Inferior parietal cortex (tissue), 1 donor: ENCODE measurements around the gene SIL1.
"Not testable (repeated sequence)": the region's sequence is repeated elsewhere in the genome, so short reads cannot be mapped to it uniquely, and the experiment has no call there.

Experiments used
- DNase-seq: peaks from one replicate; pipeline ENCODE4 v3.0.0-alpha.2; 2016; ENCODE audit errors: extremely low spot score

Gene SIL1

GRCh38 chr5:139025651-139026050 lies 172.5 kb downstream of the SIL1 start:
- no peak for DNase-seq

- DNase-seq: no peak
Observed at GRCh38 chr5:139023286-139023685, 174.9 kb downstream of the SIL1 start.

GRCh38 chr5:139022528-139022927 lies 175.6 kb downstream of the SIL1 start:
- DNase-seq: no peak

GRCh38 chr5:139021346-139021745 lies 176.8 kb downstream of the SIL1 start:
- DNase-seq: no peak

- no peak for DNase-seq
Observed at GRCh38 chr5:139019880-139020279, 178.3 kb downstream of the SIL1 start.

- no peak for DNase-seq
Observed at GRCh38 chr5:139019211-139019610, 179.0 kb downstream of the SIL1 start.

- DNase-seq: no peak
Observed at GRCh38 chr5:139017624-139018023, 180.5 kb downstream of the SIL1 start.

GRCh38 chr5:139016186-139016585 lies 182.0 kb downstream of the SIL1 start:
- no peak for DNase-seq

- no peak for DNase-seq
Observed at GRCh38 chr5:139014726-139015125, 183.4 kb downstream of the SIL1 start.

- DNase-seq: no peak
Observed at GRCh38 chr5:139012176-139012575, 186.0 kb downstream of the SIL1 start.

GRCh38 chr5:139011156-139011555 lies 187.0 kb downstream of the SIL1 start:
- DNase-seq: not testable (repeated sequence)

- DNase-seq: no peak
Observed at GRCh38 chr5:139004374-139005307, 193.5 kb downstream of the SIL1 start.

- no peak for DNase-seq
Observed at GRCh38 chr5:138999674-139000073, 198.5 kb downstream of the SIL1 start.

GRCh38 chr5:138998521-138998920 lies 199.6 kb downstream of the SIL1 start:
- DNase-seq: no peak

GRCh38 chr5:138996120-138996519 lies 202.0 kb downstream of the SIL1 start:
- DNase-seq: no peak

GRCh38 chr5:138990986-138991590 lies 207.1 kb downstream of the SIL1 start:
- DNase-seq: no peak

- DNase-seq: peak; percentile 1
Observed at GRCh38 chr5:138989720-138990119, 208.4 kb downstream of the SIL1 start.

GRCh38 chr5:138986186-138986800 lies 211.9 kb downstream of the SIL1 start:
- peak; percentile 2 for DNase-seq

- no peak for DNase-seq
Observed at GRCh38 chr5:138985683-138986082, 212.5 kb downstream of the SIL1 start.

GRCh38 chr5:138985256-138985655 lies 212.9 kb downstream of the SIL1 start:
- DNase-seq: peak; percentile 6

- DNase-seq: peak; percentile 34
Observed at GRCh38 chr5:138983984-138984383, 214.2 kb downstream of the SIL1 start.

GRCh38 chr5:138981586-138981985 lies 216.6 kb downstream of the SIL1 start:
- peak; percentile 55 for DNase-seq

- no peak for DNase-seq
Observed at GRCh38 chr5:138981131-138981530, 217.0 kb downstream of the SIL1 start.
